ENCODE measurements around the gene TCEA3.

Gene TCEA3

DNA sequence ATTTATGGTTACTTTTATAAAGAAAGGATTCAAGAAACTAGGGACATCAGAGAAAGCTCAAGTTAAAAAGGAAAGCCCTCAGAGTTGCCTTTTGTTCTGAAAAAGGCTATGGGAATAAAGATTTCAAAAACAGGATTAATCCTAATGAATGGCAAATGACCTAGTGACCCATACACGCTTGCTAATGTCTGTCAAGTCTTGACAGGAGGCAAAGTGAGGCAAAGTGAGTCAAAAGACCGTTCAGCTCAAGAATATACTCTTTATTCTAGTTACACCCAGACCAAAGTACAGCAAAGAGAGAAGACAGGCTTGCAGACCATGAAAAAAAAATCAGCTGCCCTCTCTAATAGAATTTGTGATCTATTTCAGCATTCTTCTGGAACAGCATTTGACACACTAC lies 58.4 kb downstream of the TCEA3 start:
- DNase-seq (ENCODE audit: low read depth in 1 of 2, low spot score in 1 of 2) = no peak
- in situ Hi-C loops (cut with HindIII; ENCODE audit: low pct_unique_long_range_greater_than_20kb, low sequenced_read_pairs) = no loop called here
- TF ChIP-seq JUND (IDR thresholded peaks at IDR 0.05; ENCODE audit: low read depth) = no peak

- in situ Hi-C loops (cut with HindIII; ENCODE audit: low pct_unique_long_range_greater_than_20kb, low sequenced_read_pairs) = no loop called here
- TF ChIP-seq JUND (IDR thresholded peaks at IDR 0.05; ENCODE audit: low read depth) = no peak
Observed at GRCh38 chr1:23362218-23362713, 62.3 kb downstream of the TCEA3 start.

GRCh38 chr1:23358310-23358875 lies 66.2 kb downstream of the TCEA3 start:
- no peak for TF ChIP-seq JUND (IDR thresholded peaks at IDR 0.05; ENCODE audit: low read depth)
- DNase-seq (ENCODE audit: low read depth in 1 of 2, low spot score in 1 of 2) = no peak
- in situ Hi-C loops (cut with HindIII; ENCODE audit: low pct_unique_long_range_greater_than_20kb, low sequenced_read_pairs) = no loop called here

More at GRCh38 chr1:23362218-23362713, 62.3 kb downstream of the TCEA3 start:
- DNase-seq (ENCODE audit: low read depth in 1 of 2, low spot score in 1 of 2) = no peak

- no peak for DNase-seq (ENCODE audit: low read depth in 1 of 2, low spot score in 1 of 2)
- in situ Hi-C loops (cut with HindIII; ENCODE audit: low pct_unique_long_range_greater_than_20kb, low sequenced_read_pairs) = no loop called here
- TF ChIP-seq JUND (IDR thresholded peaks at IDR 0.05; ENCODE audit: low read depth) = no peak
Observed at GRCh38 chr1:23357138-23357908, 67.2 kb downstream of the TCEA3 start.

- DNase-seq (ENCODE audit: low read depth in 1 of 2, low spot score in 1 of 2) = no peak
- TF ChIP-seq JUND (IDR thresholded peaks at IDR 0.05; ENCODE audit: low read depth) = no peak
- in situ Hi-C loops (cut with HindIII; ENCODE audit: low pct_unique_long_range_greater_than_20kb, low sequenced_read_pairs) = no loop called here
Observed at GRCh38 chr1:23356471-23357137, 67.9 kb downstream of the TCEA3 start.

DNA sequence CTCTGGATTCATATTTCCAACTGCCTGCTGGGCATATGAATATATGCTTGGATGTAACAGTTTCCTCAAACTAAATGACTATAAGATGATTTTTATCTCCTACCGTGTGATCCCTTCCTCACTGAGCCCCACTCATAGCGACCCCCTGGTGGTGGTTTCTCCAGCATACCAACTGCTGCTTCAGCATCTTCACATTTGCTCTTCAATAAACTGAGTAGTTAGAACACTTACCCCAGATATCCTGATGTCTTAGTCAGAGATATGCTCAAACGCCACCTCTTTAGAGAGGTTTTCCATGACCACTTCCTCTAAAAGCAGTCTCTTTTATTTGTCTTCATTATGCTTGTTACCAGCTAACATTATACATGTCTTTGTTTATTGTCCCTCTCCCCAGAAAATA lies 70.3 kb downstream of the TCEA3 start:
- no peak for TF ChIP-seq JUND (IDR thresholded peaks at IDR 0.05; ENCODE audit: low read depth)
- in situ Hi-C loops (cut with HindIII; ENCODE audit: low pct_unique_long_range_greater_than_20kb, low sequenced_read_pairs) = no loop called here
- DNase-seq (ENCODE audit: low read depth in 1 of 2, low spot score in 1 of 2) = no peak

DNA sequence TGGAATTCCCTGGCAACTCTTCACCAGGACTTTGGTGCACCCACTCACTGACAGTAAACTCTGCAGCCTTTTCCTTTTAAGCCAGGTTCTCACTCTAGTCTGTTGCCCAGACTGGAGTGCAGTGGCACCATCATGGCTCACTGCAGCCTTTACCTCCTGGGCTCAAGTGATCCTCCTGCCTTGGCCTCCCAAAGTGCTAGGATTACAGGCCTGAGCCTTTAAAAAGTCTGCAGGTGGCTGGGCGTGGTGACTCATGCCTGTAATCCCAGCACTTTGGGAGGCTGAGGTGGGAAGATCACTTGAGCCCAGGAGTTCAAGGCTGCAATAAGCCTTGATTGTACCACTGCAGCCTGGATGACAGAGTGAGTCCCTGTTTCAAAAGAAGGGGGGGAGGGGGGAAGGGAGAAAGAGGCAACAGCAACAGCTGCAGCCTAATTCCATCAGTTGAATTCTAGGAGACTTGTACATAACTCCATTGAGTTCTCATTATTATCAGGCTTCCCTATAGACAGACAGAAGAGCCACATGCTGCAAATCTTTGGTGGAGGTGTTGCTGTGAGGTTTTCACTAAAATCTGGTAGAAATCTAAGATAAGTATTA lies 72.4 kb downstream of the TCEA3 start:
- DNase-seq (ENCODE audit: low read depth in 1 of 2, low spot score in 1 of 2) = no peak
- TF ChIP-seq JUND (IDR thresholded peaks at IDR 0.05; ENCODE audit: low read depth) = no peak
- in situ Hi-C loops (cut with HindIII; ENCODE audit: low pct_unique_long_range_greater_than_20kb, low sequenced_read_pairs) = no loop called here

DNA sequence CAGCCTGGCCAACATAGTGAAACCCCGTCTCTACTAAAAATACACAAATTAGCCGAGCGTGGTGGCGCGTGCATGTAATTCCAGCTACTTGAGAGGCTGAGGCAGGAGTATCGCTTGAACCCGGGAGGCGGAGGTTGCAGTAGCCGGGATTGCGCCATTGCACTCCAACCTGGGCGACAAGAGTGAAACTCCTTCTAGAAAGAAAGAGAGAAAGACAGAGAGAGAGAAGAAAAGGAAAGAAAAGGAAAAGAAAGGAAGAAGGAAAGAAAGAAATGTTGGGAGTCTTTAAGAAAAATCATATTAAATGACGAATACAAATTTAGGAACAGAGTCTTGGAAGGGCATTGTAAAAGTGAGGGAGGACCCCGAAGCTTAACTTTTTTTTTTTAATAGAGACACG lies 78.6 kb downstream of the TCEA3 start:
- no peak for TF ChIP-seq JUND (IDR thresholded peaks at IDR 0.05; ENCODE audit: low read depth)
- no peak for DNase-seq (ENCODE audit: low read depth in 1 of 2, low spot score in 1 of 2)
- in situ Hi-C loops (cut with HindIII; ENCODE audit: low pct_unique_long_range_greater_than_20kb, low sequenced_read_pairs) = no loop called here

- in situ Hi-C loops (cut with HindIII; ENCODE audit: low pct_unique_long_range_greater_than_20kb, low sequenced_read_pairs) = no loop called here
- TF ChIP-seq JUND (IDR thresholded peaks at IDR 0.05; ENCODE audit: low read depth) = no peak
- DNase-seq (ENCODE audit: low read depth in 1 of 2, low spot score in 1 of 2) = no peak
Observed at GRCh38 chr1:23344987-23345472, 79.5 kb downstream of the TCEA3 start.

- DNase-seq (ENCODE audit: low read depth in 1 of 2, low spot score in 1 of 2) = peak; percentile 91 to 99
- in situ Hi-C loops (cut with HindIII; ENCODE audit: low pct_unique_long_range_greater_than_20kb, low sequenced_read_pairs) = no loop called here
- no peak for TF ChIP-seq JUND (IDR thresholded peaks at IDR 0.05; ENCODE audit: low read depth)
Observed at GRCh38 chr1:23344111-23344986, 80.2 kb downstream of the TCEA3 start, which contains the start of gene HNRNPR. Gene HNRNPR, minus strand, starts transcription at chr1:23344284. Its CDS starts 3,276 bp downstream, at chr1:23341008.

- in situ Hi-C loops (cut with HindIII; ENCODE audit: low pct_unique_long_range_greater_than_20kb, low sequenced_read_pairs) = no loop called here
- DNase-seq (ENCODE audit: low read depth in 1 of 2, low spot score in 1 of 2) = peak in 1 of 2 experiments; percentile 27
- no peak for TF ChIP-seq JUND (IDR thresholded peaks at IDR 0.05; ENCODE audit: low read depth)
Observed at GRCh38 chr1:23343221-23344110, 81.1 kb downstream of the TCEA3 start.

Data from T47D (cell line).